Activated CD4-positive, alpha-beta T cell treated with anti-CD3 and anti-CD28 coated beads, Interleukin-2, amount 10 ng/mL, durations not matched to agents 7 days and 5 days (primary cell): ENCODE data around the gene LPCAT1. TPM values are rescaled to one million over a fixed set of nuclear protein-coding genes. Genes with fewer than 3 reads are reported as not detected.

Experiments
- CTCF ChIA-PET: fragments of 350-600 bp; sonication (Branson Sonifier 250); formaldehyde crosslinking; loops from one replicate; lab custom pipeline; 2021; ENCODE audit warnings: antibody characterized with exemption; lab: Charles Lee
- POLR2A ChIA-PET: fragments of 350-600 bp; sonication (Branson Sonifier 250); formaldehyde crosslinking; loops from one replicate; lab custom pipeline; 2021; ENCODE audit warnings: antibody characterized with exemption; lab: Charles Lee
- DNase-seq: peaks from one replicate; pipeline ENCODE4 v3.0.0-alpha.2; 2020
- H3K27ac Mint-ChIP-seq: one replicate; pipeline ENCODE4 v1.8.0; 2021; ENCODE audit warnings: mild to moderate bottlenecking, moderate library complexity, mixed read lengths
- H3K27me3 Mint-ChIP-seq: one replicate; pipeline ENCODE4 v1.8.0; 2021; ENCODE audit warnings: mixed read lengths
- H3K36me3 Mint-ChIP-seq: one replicate; pipeline ENCODE4 v1.8.0; 2021; ENCODE audit warnings: low read depth, mixed read lengths
- H3K4me1 Mint-ChIP-seq: one replicate; pipeline ENCODE4 v1.8.0; 2021; ENCODE audit warnings: mixed read lengths
- H3K4me3 Mint-ChIP-seq: one replicate; pipeline ENCODE4 v1.8.0; 2021; ENCODE audit warnings: mild to moderate bottlenecking, moderate library complexity, mixed read lengths
- H3K9me3 Mint-ChIP-seq: one replicate; pipeline ENCODE4 v1.8.0; 2021; ENCODE audit warnings: mixed read lengths
- total RNA-seq, 2 experiments: library from RNA; stranded (reverse); gene quantifications; one replicate each; pipeline ENCODE4 v1.2.3, GENCODE V29; 2021

LPCAT1 gene
- total RNA-seq, 2 experiments from 2014 or later: 69.5 to 77.0 TPM

DNA sequence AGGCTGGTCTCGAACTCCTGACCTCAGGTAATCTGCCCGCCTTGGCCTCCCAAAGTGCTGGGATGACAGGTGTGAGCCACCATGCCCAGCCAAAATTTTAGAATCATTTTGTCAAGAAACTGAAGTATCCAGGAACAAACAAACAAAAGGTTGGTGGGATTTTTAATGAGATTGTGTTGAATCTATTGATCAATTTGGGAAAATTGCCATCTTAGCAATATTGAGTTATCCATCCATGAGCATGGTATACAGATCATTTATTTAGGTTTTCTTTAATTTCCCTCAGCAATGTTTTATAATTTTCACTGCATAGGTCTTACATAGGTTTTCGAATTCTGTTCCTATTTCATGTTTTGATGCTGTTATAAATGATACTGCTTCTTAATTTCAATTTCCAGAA, 5.7 kb upstream of the LPCAT1 start:
- Mint-ChIP-seq H3K4me1 (no peaks in the 10 kb centered on the region), H3K4me3 (no peak overlapping the region), H3K27me3 (peaks cover 19% of the 10 kb centered on the region), H3K36me3 (no peaks in the 10 kb centered on the region), H3K9me3 (no peaks in the 10 kb centered on the region), H3K27ac (no peak overlapping the region)
- ChIA-PET POLR2A (no interaction called here), CTCF (no interaction called here)
- DNase-seq: no peak

DNA sequence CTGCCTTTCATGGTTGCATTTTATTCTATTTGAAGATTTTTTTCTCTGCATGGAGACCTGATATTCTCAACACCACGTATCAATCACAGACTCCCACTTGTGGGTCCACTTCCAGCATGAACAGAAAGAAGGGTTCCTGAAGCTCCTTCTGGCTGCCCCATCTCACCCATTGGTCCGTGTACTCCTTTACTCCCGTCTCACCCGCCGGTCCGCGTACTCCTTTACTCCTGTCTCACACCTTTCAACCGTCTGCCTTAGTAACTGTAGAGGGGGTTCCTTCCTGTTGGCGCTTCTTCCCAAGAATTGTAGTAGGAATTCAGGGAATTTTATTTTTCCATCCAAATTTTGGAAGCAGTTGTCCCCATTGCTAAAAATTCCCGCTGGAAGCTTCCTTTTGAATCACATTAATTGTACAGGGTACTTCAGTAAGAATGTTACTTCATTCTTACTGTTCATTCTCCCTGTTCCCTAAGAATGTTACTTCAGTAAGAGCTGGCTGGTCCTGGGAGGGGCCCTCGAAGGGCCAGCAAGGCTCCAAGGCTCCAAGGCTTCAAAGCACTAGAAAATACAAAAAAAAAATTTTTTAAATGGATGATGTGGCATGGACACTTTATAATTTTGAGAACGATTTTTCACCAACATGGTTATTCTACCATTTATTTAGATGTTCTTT, 3.9 kb upstream of the LPCAT1 start:
- Mint-ChIP-seq H3K27ac (no peak overlapping the region), H3K27me3 (peaks cover 8% of the 10 kb centered on the region), H3K9me3 (no peaks in the 10 kb centered on the region), H3K4me3 (no peak overlapping the region), H3K36me3 (peaks cover 2% of the 10 kb centered on the region), H3K4me1 (peaks cover 2% of the 10 kb centered on the region)
- ChIA-PET CTCF (no interaction called here), POLR2A (no interaction called here)
- no peak for DNase-seq

DNA sequence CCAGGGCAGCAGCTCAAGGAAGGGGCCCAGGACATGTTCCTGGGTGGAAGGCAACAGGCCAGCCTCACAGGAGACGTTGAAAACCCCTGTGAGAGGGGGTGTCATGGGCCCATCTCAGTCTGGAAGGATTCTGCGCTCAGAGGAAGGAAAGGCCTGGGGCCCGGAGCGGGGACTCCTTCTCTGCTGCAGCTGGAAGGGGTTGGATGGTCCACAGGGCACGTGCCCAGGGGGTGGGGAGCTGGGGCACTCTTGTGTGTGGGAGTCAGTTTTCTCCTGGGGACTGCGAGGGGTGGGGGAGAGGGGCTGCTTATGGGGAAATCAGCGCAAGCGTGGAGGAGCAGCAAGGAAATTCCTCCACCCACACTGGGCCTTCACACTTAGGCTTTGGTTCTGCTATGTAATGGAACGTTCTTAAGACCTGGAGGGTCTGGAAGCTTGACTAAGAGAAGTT, 2.9 kb upstream of the LPCAT1 start:
- peaks cover 10% of the 10 kb centered on the region for H3K4me1 Mint-ChIP-seq
- ChIA-PET CTCF (interaction anchor here (0.8 kb wide), 1 partner anchor 211 kb away, joined by 3 read pairs; no protein-coding TSS in a partner anchor), POLR2A (no interaction called here)
- H3K27me3 Mint-ChIP-seq: peaks cover 8% of the 10 kb centered on the region
- DNase-seq: no peak
- H3K4me3 Mint-ChIP-seq: no peak overlapping the region
- no peak overlapping the region for H3K27ac Mint-ChIP-seq
- H3K36me3 Mint-ChIP-seq: peaks cover 6% of the 10 kb centered on the region
- no peaks in the 10 kb centered on the region for H3K9me3 Mint-ChIP-seq

DNA sequence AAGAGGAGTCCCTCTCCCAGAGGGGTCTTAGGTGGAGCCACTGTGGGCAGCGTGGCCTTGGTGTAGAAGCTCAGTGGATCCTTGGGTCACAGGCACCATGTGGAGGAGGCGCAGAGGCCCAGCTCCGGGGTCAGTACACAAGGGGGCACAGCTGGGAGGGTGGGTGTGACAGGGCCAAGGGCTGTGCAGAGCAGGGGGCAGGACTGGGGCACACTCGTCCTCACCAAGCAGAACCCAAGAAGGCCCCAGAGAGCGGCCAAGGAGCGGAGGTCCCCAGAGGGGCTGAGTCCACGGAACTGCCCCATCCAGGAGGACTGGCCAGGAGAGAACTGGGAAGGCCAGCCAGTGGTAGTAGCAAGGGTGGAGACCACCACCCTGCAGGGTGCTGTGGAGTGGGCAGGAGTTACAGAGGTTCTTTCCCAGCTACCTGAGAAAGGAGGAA, 2.5 kb upstream of the LPCAT1 start:
- CTCF ChIA-PET: interaction anchor here (0.6 to 0.8 kb wide), 2 partner anchors 34 to 211 kb away, joined by 3 to 6 read pairs; no protein-coding TSS in a partner anchor
- Mint-ChIP-seq H3K27ac (no peak overlapping the region), H3K4me3 (no peak overlapping the region), H3K4me1 (peaks cover 14% of the 10 kb centered on the region), H3K27me3 (peaks cover 6% of the 10 kb centered on the region), H3K9me3 (no peaks in the 10 kb centered on the region), H3K36me3 (peaks cover 7% of the 10 kb centered on the region)
- POLR2A ChIA-PET: no interaction called here
- DNase-seq: no peak

DNA sequence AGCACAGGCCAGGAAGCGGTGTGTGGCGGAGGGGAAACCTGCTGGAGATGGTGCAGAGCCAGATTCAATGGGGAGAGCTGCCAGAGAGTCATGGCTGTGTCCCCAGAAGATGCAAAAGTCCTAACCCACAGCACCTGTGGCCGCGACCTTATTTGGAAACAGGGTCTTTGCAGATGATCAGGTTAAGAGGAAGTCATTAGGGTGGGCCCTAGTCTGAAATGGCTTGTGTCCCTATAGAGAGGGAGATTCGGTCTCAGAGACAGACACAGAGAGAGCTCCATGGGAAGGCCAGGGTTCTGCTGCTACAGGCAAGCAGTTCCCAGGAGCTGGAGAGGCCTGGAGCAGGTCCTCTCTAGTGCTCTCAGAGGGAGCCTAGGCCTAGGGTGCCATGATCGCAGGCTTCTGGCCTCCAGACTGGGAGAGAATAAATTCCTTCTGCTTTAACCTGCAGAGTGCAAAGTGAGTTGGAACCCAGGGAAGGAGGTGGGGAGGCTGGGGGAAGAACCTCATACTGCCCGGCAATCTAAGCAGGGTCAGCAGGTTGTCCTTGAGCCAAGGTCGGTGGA, 1.9 kb upstream of the LPCAT1 start:
- H3K27me3 Mint-ChIP-seq: peaks cover 6% of the 10 kb centered on the region
- H3K4me3 Mint-ChIP-seq: no peak overlapping the region
- no peak overlapping the region for H3K27ac Mint-ChIP-seq
- peaks cover 16% of the 10 kb centered on the region for H3K4me1 Mint-ChIP-seq
- H3K9me3 Mint-ChIP-seq: no peaks in the 10 kb centered on the region
- ChIA-PET POLR2A (no interaction called here), CTCF (interaction anchor here (0.6 to 0.8 kb wide), 2 partner anchors 35 to 210 kb away, joined by 3 to 6 read pairs; no protein-coding TSS in a partner anchor)
- no peak for DNase-seq
- peaks cover 11% of the 10 kb centered on the region for H3K36me3 Mint-ChIP-seq

DNA sequence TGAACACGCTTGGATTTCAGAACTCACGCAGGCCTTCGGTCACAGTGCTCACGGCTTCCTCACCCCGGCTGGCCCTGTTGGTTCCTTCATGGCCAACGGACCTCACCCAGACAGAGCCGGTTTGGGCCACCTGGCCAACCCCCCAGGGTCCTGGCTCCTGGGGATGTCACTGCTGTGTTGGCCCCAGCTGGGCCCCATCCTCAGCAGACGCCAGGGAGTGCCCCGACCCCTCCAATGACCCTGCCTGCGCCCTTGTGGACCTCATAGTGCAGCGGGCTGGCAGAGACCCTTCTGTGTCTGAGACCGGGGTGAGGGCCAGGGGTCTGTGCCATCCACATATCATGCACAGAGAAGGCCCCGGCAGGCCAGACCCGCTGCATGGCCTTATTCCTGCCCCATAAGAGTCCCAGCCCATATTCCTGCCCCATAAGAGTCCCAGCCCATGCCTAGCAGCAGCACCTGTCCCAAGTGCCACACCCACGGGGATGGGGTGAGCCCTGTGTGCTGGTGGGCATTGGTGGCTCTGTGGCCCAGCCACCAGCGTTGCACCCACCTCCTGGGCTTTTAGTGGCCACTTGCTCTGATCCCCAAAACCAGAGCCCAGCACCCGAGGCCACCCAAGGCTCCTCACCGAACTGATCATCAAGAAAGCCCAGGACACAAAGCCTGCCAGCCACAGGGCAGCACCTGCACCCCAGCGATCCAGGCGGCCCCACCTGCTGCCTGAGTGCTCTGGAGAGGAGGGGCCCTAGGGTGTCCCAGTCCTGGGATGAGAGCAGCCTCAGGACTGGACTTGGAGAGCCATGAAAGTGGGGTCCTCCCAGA, 1.3 kb upstream of the LPCAT1 start:
- no peak for DNase-seq
- Mint-ChIP-seq H3K36me3 (peaks cover 12% of the 10 kb centered on the region), H3K9me3 (no peaks in the 10 kb centered on the region), H3K4me1 (peaks cover 16% of the 10 kb centered on the region), H3K4me3 (peak overlapping the region; percentile 58), H3K27ac (peak overlapping the region; percentile 72), H3K27me3 (peaks cover 5% of the 10 kb centered on the region)
- ChIA-PET CTCF (no interaction called here), POLR2A (no interaction called here)

DNA sequence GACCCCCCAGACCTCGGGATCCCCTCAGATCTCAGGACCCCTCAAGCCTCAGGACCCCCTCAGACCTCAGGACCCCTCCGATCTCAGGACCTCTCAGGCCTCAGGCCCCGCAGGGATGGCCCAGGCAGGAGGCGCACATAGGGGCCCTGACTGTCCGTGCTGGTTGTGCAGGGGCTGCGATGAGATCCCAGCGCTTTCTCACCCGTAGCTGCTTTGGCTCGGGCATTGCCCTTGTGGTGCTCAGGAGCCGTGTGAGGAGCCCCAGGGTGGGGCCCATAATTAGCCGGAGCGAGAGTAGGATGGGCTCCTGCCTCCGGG, 680 bp upstream of the LPCAT1 start:
- H3K4me1 Mint-ChIP-seq: peaks cover 16% of the 10 kb centered on the region
- DNase-seq: no peak
- H3K27me3 Mint-ChIP-seq: peaks cover 2% of the 10 kb centered on the region
- no peaks in the 10 kb centered on the region for H3K9me3 Mint-ChIP-seq
- peak overlapping the region; percentile 72 for H3K27ac Mint-ChIP-seq
- ChIA-PET CTCF (no interaction called here), POLR2A (no interaction called here)
- peak overlapping the region; percentile 58 for H3K4me3 Mint-ChIP-seq
- peaks cover 13% of the 10 kb centered on the region for H3K36me3 Mint-ChIP-seq

DNA sequence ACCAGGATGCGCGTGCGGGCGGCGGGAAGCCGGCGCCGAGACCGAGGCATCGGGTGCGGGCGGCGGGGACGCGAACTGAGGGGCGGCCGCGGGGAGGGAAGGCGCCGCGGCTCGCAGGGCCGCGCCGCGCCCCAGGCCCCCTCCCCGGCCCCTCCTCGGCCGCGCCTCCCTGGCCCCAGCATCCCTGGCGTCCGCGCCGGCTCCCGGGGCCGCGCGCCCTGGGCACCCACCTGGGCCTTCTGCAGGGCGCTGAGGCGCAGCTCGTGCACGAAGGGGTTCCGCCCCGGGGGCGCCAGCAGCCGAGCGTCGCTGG, 324 bp downstream of the LPCAT1 start:
- Mint-ChIP-seq H3K4me3 (peak overlapping the region; percentile 60), H3K27ac (peak overlapping the region; percentile 9), H3K9me3 (no peaks in the 10 kb centered on the region), H3K36me3 (peaks cover 23% of the 10 kb centered on the region), H3K4me1 (peaks cover 18% of the 10 kb centered on the region), H3K27me3 (no peaks in the 10 kb centered on the region)
- no peak for DNase-seq
- ChIA-PET CTCF (no interaction called here), POLR2A (no interaction called here)

DNA sequence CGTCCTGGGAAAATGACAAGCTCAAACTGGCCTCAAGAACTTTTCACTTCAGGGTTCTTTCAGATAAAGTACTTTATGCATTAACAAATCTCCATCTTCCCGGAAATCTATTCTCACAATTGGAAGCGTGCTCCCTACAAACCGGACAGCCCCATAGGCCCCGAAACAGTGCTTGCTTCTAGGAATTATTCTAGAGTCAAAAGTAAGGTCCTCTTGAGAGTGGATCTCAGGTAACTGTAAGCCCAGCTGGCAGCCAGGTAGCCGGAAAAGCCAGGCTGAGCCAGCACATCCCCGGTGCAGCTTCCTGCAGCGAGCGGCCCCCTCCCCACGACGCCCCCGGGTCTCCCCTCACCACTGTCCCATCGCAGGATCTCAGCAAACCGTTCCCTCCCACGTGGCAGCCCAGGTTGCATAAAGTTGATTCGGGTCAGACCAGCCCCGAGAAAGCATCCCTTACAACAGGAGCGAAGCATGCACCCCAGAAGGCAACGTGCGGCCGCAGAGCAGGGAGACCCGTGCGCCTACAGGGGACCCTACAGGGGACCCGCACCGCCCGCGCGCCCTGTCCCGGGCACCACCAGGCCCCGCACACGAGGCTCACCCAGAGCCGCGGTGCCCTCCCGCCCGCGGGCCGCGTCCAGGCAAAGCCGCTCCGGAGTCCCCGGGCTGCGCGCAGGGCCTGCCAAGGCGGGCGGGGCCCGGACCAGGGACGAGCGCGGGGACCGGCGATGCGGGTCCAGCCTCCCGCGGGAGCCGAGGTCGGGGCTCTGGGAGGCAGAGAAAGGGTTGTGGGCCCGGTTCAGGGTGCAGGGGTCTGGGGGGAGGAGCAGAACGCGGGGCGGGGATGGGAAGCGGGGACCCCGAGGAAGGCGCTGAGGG, 920 bp downstream of the LPCAT1 start:
- H3K4me1 Mint-ChIP-seq: peaks cover 18% of the 10 kb centered on the region
- no peaks in the 10 kb centered on the region for H3K9me3 Mint-ChIP-seq
- H3K27me3 Mint-ChIP-seq: no peaks in the 10 kb centered on the region
- POLR2A ChIA-PET: no interaction called here
- CTCF ChIA-PET: interaction anchor here (1.6 kb wide), 1 partner anchor 11 kb away, joined by 4 read pairs; no protein-coding TSS in a partner anchor
- peaks cover 23% of the 10 kb centered on the region for H3K36me3 Mint-ChIP-seq
- H3K27ac Mint-ChIP-seq: peak overlapping the region; percentile 83
- H3K4me3 Mint-ChIP-seq: peak overlapping the region; percentile 86
- peak; percentile 21 for DNase-seq

DNA sequence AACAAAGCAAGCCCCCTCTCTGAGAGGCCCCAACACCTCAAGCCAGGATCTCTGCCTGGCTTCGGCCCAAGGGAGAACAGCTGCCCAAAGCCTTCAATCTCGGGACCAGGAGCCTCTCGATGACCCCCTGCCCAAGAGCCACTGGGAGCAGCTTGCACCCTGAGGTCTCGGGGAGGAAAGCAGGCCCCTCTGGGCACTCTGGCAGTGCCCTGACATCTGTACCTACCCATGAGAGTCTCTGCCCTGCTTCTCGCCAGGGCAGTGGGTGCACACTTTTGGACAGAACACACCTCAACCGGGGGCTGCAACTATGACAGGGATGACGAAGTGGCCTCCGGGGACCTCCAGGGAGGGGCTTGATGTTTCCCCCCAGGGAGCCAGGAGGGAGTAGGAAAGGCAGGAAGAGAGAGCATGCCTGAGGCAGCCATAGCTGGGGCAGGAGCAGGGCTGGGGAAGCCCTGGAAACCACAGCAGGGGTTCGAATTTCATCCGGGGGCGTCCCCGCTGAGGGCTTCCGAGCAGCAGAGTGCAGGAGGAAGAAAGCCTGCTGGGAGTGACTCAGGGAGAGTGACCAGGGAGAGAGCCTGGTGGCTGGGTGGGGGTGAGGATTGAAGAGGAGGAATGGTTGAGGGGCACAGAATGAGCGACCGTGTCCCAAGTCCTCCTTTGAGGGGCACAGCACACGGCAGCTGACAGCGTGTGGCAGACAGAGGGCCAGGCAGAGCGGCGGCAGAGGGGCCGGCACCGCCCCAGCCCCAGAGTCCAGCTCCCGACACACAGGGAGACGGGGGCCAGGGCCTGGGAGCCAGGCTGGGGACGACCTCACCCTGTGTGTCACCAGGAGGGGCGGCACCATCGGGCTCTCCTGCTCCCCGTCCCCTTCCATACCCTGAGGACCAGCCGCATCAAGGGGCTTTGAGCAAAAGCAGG, 1.8 kb downstream of the LPCAT1 start:
- CTCF ChIA-PET: interaction anchor here (1.6 kb wide), 1 partner anchor 11 kb away, joined by 4 read pairs; no protein-coding TSS in a partner anchor
- no peaks in the 10 kb centered on the region for H3K9me3 Mint-ChIP-seq
- DNase-seq: no peak

DNA sequence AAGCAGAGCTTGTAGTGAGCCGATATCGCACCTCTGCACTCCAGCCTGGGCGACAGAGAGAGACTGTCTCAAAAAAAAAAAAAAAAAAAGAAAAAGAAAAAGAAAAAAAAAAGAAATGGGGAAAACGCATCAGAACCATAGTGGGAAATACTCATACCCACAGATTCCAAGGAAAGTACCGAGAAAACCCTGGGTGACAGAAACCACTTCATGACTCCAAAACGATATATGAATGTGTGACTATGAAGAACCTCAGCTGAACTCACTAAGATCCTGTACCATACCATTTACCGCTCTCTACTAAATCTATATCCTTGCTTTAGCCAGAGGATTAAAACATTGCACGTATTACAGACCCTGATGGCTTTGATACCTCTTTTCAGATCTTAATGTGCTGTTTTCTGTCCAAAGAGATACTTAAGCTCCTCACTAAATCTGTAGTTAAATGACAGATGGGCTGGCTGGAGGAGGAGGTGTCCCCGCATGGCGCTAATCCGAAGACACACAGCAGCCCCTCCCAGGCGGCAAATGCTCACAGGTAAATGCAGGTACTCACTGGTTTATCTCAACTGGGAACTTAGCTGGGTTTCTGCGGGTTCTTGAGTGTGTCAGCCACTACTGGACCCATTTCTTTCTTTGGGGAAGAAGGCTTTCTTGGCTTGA, 2.8 kb downstream of the LPCAT1 start:
- Mint-ChIP-seq H3K27me3 (no peaks in the 10 kb centered on the region), H3K36me3 (peaks cover 23% of the 10 kb centered on the region), H3K4me1 (peaks cover 18% of the 10 kb centered on the region), H3K27ac (no peak overlapping the region), H3K4me3 (no peak overlapping the region), H3K9me3 (no peaks in the 10 kb centered on the region)
- CTCF ChIA-PET: interaction anchor here (0.6 to 1.6 kb wide), 2 partner anchors 10 to 907 kb away, joined by 3 to 4 read pairs; no protein-coding TSS in a partner anchor
- POLR2A ChIA-PET: no interaction called here
- DNase-seq: no peak

More for the DNA sequence above, 1.8 kb downstream of the LPCAT1 start:
- peak overlapping the region; percentile 38 for H3K27ac Mint-ChIP-seq
- H3K4me3 Mint-ChIP-seq: peak overlapping the region; percentile 86
- H3K36me3 Mint-ChIP-seq: peaks cover 23% of the 10 kb centered on the region
- POLR2A ChIA-PET: no interaction called here
- peaks cover 18% of the 10 kb centered on the region for H3K4me1 Mint-ChIP-seq
- H3K27me3 Mint-ChIP-seq: no peaks in the 10 kb centered on the region
